ENCODE data around the gene PTGFR.

The PTGFR gene, protein sequence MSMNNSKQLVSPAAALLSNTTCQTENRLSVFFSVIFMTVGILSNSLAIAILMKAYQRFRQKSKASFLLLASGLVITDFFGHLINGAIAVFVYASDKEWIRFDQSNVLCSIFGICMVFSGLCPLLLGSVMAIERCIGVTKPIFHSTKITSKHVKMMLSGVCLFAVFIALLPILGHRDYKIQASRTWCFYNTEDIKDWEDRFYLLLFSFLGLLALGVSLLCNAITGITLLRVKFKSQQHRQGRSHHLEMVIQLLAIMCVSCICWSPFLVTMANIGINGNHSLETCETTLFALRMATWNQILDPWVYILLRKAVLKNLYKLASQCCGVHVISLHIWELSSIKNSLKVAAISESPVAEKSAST

GRCh38 chr1:78490861-78491450, at the start of gene PTGFR:
Gene PTGFR, plus strand, starts transcription at chr1:78490974. Its CDS starts 1,770 bp downstream, at chr1:78492744.
- DNase-seq (ENCODE audit: low read depth) = peak; percentile 85
- no peaks in the 10 kb centered on the region for H3K27me3 ChIP-seq (replicated peaks; ENCODE audit: control insufficient read depth, insufficient read depth, low read length)

DNA sequence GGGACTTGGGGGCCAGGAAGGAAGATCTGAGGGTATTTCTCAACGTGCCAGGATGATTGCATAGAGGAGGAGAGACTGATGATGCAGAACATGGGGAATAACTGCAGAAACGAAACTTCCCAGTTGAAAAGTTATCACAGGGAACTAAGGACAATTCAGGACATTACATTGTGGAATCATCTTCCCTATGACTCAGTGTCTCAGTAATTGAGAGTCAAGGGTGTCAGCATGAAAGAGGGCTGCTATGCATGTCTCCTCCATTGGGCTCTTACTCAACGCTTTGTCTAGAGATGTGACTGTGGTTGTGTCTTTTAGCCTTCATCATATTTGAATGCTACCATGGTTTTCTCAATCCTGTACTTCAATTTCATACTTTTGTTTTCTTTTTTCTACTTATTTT, 48.9 kb upstream of the PTGFR start:
- H3K36me3 ChIP-seq (ENCODE audit: control insufficient read depth, insufficient read depth, low read length, severe bottlenecking) = no peaks in the 10 kb centered on the region
- no peaks in the 10 kb centered on the region for H3K27me3 ChIP-seq (replicated peaks; ENCODE audit: control insufficient read depth, insufficient read depth, low read length)
- H3K9me3 ChIP-seq (ENCODE audit: control insufficient read depth, low read length) = no peaks in the 10 kb centered on the region
- peaks cover 13% of the 10 kb centered on the region for H3K4me1 ChIP-seq (ENCODE audit: control insufficient read depth, insufficient read depth, low read length)
- no peak overlapping the region for H3K4me3 ChIP-seq (ENCODE audit: low read length)
- DNase-seq (ENCODE audit: low read depth) = no peak
- H3K9ac ChIP-seq (ENCODE audit: low read length) = no peak overlapping the region

More at GRCh38 chr1:78490861-78491450, at the start of gene PTGFR:
- H3K4me1 ChIP-seq (ENCODE audit: control insufficient read depth, insufficient read depth, low read length) = peaks cover 39% of the 10 kb centered on the region
- peak within 1 kb of the TSS; percentile 95 for H3K4me3 ChIP-seq (ENCODE audit: low read length)
- H3K9ac ChIP-seq (ENCODE audit: low read length) = peak within 1 kb of the TSS; percentile 91
- no peaks in the 10 kb centered on the region for H3K9me3 ChIP-seq (ENCODE audit: control insufficient read depth, low read length)
- H3K36me3 ChIP-seq (ENCODE audit: control insufficient read depth, insufficient read depth, low read length, severe bottlenecking) = no peaks in the 10 kb centered on the region

DNA sequence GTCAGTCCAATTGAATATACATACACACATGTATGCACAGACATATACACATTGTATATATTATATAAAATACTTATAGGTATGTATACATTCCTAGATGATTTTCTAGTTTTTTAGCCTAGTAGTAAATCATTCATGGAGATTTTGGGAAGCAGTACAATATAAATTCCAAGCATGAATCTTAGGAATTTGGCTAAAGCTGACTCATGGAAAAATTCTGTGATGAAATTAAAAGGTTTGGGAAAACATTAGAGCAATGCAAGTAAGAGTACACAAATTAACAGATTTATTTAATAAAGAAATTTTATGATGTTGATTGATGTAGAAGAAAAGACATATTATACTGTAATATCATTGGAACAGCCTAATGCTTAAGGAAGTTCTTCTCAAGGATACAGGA, 43.7 kb upstream of the PTGFR start:
- Histone ChIP-seq H3K9me3 (ENCODE audit: control insufficient read depth, low read length) (peaks cover 13% of the 10 kb centered on the region), H3K36me3 (ENCODE audit: control insufficient read depth, insufficient read depth, low read length, severe bottlenecking) (no peaks in the 10 kb centered on the region), H3K9ac (ENCODE audit: low read length) (no peak overlapping the region), H3K4me3 (ENCODE audit: low read length) (no peak overlapping the region), H3K27me3 (replicated peaks; ENCODE audit: control insufficient read depth, insufficient read depth, low read length) (no peaks in the 10 kb centered on the region), H3K4me1 (ENCODE audit: control insufficient read depth, insufficient read depth, low read length) (peaks cover 7% of the 10 kb centered on the region)
- DNase-seq (ENCODE audit: low read depth) = peak; percentile 63

- Histone ChIP-seq H3K9me3 (ENCODE audit: control insufficient read depth, low read length) (peaks cover 31% of the 10 kb centered on the region), H3K4me1 (ENCODE audit: control insufficient read depth, insufficient read depth, low read length) (peaks cover 8% of the 10 kb centered on the region), H3K9ac (ENCODE audit: low read length) (no peak overlapping the region), H3K4me3 (ENCODE audit: low read length) (no peak overlapping the region), H3K27me3 (replicated peaks; ENCODE audit: control insufficient read depth, insufficient read depth, low read length) (no peaks in the 10 kb centered on the region), H3K36me3 (ENCODE audit: control insufficient read depth, insufficient read depth, low read length, severe bottlenecking) (no peaks in the 10 kb centered on the region)
- no peak for DNase-seq (ENCODE audit: low read depth)
These were observed 26.3 kb upstream of the PTGFR start for GRCh38 chr1:78464449-78464891.

DNA sequence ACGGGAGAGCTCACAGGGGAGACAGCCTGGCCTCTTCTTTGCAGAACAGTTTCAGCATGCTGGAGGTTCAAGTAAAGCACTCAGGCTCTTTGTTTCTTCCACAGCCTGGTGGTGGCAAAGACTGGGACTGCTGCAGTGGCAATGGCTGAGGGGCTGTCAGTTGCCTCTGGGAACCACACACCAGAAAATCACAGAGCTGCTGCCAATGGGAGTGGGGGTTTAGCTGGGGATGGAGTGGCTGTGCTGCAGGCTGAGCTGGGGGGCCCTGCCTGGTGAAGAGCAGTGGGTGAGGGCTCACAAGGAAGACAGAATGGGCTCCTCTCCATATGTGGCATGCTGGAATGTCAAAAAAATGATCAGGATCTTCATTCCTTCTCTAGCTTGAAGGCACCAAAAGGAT, 25.6 kb upstream of the PTGFR start:
- H3K36me3 ChIP-seq (ENCODE audit: control insufficient read depth, insufficient read depth, low read length, severe bottlenecking) = no peaks in the 10 kb centered on the region
- H3K9me3 ChIP-seq (ENCODE audit: control insufficient read depth, low read length) = peaks cover 31% of the 10 kb centered on the region
- no peak for DNase-seq (ENCODE audit: low read depth)
- peaks cover 15% of the 10 kb centered on the region for H3K4me1 ChIP-seq (ENCODE audit: control insufficient read depth, insufficient read depth, low read length)
- H3K27me3 ChIP-seq (replicated peaks; ENCODE audit: control insufficient read depth, insufficient read depth, low read length) = no peaks in the 10 kb centered on the region
- H3K9ac ChIP-seq (ENCODE audit: low read length) = no peak overlapping the region
- no peak overlapping the region for H3K4me3 ChIP-seq (ENCODE audit: low read length)

GRCh38 chr1:78468521-78468920, 22.3 kb upstream of the PTGFR start:
- Histone ChIP-seq H3K9me3 (ENCODE audit: control insufficient read depth, low read length) (peaks cover 2% of the 10 kb centered on the region), H3K4me3 (ENCODE audit: low read length) (no peak overlapping the region), H3K4me1 (ENCODE audit: control insufficient read depth, insufficient read depth, low read length) (peaks cover 38% of the 10 kb centered on the region), H3K27me3 (replicated peaks; ENCODE audit: control insufficient read depth, insufficient read depth, low read length) (no peaks in the 10 kb centered on the region), H3K36me3 (ENCODE audit: control insufficient read depth, insufficient read depth, low read length, severe bottlenecking) (no peaks in the 10 kb centered on the region), H3K9ac (ENCODE audit: low read length) (no peak overlapping the region)
- no peak for DNase-seq (ENCODE audit: low read depth)

DNA sequence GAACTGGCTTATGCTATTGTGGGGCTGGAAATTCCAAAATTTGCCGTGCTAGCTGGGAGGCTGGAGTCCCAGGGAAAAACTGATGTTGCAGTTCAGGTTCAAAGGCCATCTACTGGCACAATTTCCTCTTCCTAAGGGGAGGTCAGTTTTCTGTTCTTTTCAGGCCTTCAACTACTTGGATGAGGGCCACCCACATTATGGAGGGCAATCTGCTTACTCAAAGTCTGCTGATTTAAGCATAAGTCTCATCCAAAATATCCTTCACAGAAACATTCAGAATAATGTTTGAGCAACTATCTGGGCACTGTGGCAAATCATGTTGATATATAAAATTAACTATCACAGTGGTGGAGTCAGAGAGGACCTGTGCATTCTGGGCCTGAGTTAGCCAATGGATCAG, 21.2 kb upstream of the PTGFR start:
- no peak for DNase-seq (ENCODE audit: low read depth)
- Histone ChIP-seq H3K36me3 (ENCODE audit: control insufficient read depth, insufficient read depth, low read length, severe bottlenecking) (no peaks in the 10 kb centered on the region), H3K27me3 (replicated peaks; ENCODE audit: control insufficient read depth, insufficient read depth, low read length) (no peaks in the 10 kb centered on the region), H3K4me1 (ENCODE audit: control insufficient read depth, insufficient read depth, low read length) (peaks cover 41% of the 10 kb centered on the region), H3K4me3 (ENCODE audit: low read length) (no peak overlapping the region), H3K9me3 (ENCODE audit: control insufficient read depth, low read length) (no peaks in the 10 kb centered on the region), H3K9ac (ENCODE audit: low read length) (no peak overlapping the region)

- DNase-seq (ENCODE audit: low read depth) = peak; percentile 59
- peaks cover 63% of the 10 kb centered on the region for H3K4me1 ChIP-seq (ENCODE audit: control insufficient read depth, insufficient read depth, low read length)
- H3K9ac ChIP-seq (ENCODE audit: low read length) = peak overlapping the region; percentile 52
- peak overlapping the region; percentile 8 for H3K4me3 ChIP-seq (ENCODE audit: low read length)
- H3K9me3 ChIP-seq (ENCODE audit: control insufficient read depth, low read length) = no peaks in the 10 kb centered on the region
- no peaks in the 10 kb centered on the region for H3K36me3 ChIP-seq (ENCODE audit: control insufficient read depth, insufficient read depth, low read length, severe bottlenecking)
- H3K27me3 ChIP-seq (replicated peaks; ENCODE audit: control insufficient read depth, insufficient read depth, low read length) = no peaks in the 10 kb centered on the region
These were observed 18.7 kb upstream of the PTGFR start for GRCh38 chr1:78471890-78472620.

DNA sequence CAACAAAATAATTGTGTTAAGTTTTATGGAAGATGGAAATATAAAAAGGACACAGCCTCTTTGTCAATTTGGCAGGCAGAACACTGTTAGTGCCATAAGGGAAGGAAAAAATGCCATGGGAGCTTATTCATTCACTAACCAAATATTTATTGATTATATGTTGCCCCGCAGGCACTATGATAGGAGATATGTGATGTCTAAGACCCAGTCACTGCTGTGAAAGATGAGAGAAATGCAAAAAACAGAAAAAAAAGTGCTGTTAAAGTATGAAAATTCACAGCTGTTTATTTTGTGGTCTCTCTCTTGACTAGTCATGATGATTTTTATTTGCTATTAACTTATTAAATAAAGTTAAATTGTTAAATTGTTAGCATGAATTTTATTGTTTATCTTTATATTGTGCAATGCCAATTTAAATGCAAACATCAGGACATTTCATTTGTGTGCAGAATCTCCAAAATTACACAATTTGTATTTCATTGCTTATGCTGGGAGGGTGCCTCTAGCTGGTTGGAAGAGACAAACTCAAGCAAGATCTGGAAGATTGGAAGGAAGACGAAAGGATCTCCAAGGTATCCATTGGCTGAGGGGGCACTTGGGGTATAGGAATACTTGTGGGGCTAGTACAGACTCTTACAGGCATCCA, 17.8 kb upstream of the PTGFR start:
- Histone ChIP-seq H3K36me3 (ENCODE audit: control insufficient read depth, insufficient read depth, low read length, severe bottlenecking) (no peaks in the 10 kb centered on the region), H3K27me3 (replicated peaks; ENCODE audit: control insufficient read depth, insufficient read depth, low read length) (no peaks in the 10 kb centered on the region), H3K9ac (ENCODE audit: low read length) (peak overlapping the region; percentile 52), H3K4me3 (ENCODE audit: low read length) (peak overlapping the region; percentile 20), H3K9me3 (ENCODE audit: control insufficient read depth, low read length) (no peaks in the 10 kb centered on the region), H3K4me1 (ENCODE audit: control insufficient read depth, insufficient read depth, low read length) (peaks cover 63% of the 10 kb centered on the region)
- DNase-seq (ENCODE audit: low read depth) = peak; percentile 66

- no peaks in the 10 kb centered on the region for H3K27me3 ChIP-seq (replicated peaks; ENCODE audit: control insufficient read depth, insufficient read depth, low read length)
- DNase-seq (ENCODE audit: low read depth) = no peak
These were observed 16.7 kb upstream of the PTGFR start for GRCh38 chr1:78474092-78474491.

More at GRCh38 chr1:78474092-78474491, 16.7 kb upstream of the PTGFR start:
- Histone ChIP-seq H3K36me3 (ENCODE audit: control insufficient read depth, insufficient read depth, low read length, severe bottlenecking) (no peaks in the 10 kb centered on the region), H3K4me3 (ENCODE audit: low read length) (no peak overlapping the region), H3K9me3 (ENCODE audit: control insufficient read depth, low read length) (no peaks in the 10 kb centered on the region), H3K4me1 (ENCODE audit: control insufficient read depth, insufficient read depth, low read length) (peaks cover 59% of the 10 kb centered on the region), H3K9ac (ENCODE audit: low read length) (no peak overlapping the region)
